ENCODE measurements around the gene TBX20. TPM values are rescaled to one million over a fixed set of nuclear protein-coding genes. Genes with fewer than 3 reads are reported as not detected.

TBX20 gene, protein sequence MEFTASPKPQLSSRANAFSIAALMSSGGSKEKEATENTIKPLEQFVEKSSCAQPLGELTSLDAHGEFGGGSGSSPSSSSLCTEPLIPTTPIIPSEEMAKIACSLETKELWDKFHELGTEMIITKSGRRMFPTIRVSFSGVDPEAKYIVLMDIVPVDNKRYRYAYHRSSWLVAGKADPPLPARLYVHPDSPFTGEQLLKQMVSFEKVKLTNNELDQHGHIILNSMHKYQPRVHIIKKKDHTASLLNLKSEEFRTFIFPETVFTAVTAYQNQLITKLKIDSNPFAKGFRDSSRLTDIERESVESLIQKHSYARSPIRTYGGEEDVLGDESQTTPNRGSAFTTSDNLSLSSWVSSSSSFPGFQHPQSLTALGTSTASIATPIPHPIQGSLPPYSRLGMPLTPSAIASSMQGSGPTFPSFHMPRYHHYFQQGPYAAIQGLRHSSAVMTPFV
- total RNA-seq (10 to 100 TPM in 2 of 9 donors, 1 to 10 TPM in 3, under 1 TPM in 1, not detected in 3; 0.36 to 13.5 (median 5.6) TPM), polyA plus RNA-seq (1 to 10 TPM in 2 of 3 donors, under 1 TPM in 1; 0.13 to 4.0 (median 1.5) TPM)
- long read RNA-seq, donor 1: 0 reads
- long read RNA-seq, donor 2: 0 reads
- long read RNA-seq, donor 3: 0 reads
- long read RNA-seq, donor 4: 0 reads
- long read RNA-seq, donor 5: 0 reads
- long read RNA-seq, donor 6, partial matches to known transcripts: 0 of 2 reads
- long read RNA-seq, donor 6, other reads (novel, unspliced or antisense): 2 of 2 reads
- long read RNA-seq, donor 7: 0 reads
- long read RNA-seq, donor 8: 0 reads
- long read RNA-seq, donor 9: 0 reads
- long read RNA-seq, donor 10: 0 reads

- 3 to 6% (median 3%) methylated on average over 29 to 76 of the region's 76 CpGs for WGBS, 4 donors
- intact Hi-C loops (cut with DNase I): no loop called here
Measured at GRCh38 chr7:35253710-35254495, at the start of gene TBX20. TSS of gene TBX20 (minus strand) at chr7:35254100. CDS start at chr7:35253620, 480 bp downstream.

DNA sequence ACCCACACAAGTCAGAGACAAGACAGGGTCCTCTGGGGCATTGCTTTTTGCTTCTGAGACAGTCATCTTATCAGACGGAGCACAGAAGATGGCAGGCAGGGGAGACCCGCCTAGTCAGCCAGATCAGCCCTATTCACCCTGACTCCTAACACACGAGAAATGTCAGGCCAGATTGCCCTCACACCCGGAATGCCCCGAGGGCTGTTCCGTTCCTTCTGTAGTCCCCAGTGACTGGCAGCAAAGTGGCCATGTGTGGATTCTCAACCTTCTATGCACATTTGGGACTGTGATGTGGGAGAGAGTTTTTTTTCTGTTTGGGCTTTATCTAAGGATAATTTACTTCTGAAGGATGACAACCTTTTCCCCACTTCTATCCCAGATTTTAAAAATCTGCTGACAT lies 35.5 kb upstream of the TBX20 start:
- Histone ChIP-seq H3K36me3 (replicated peaks in 1 of 2) (no peaks in the 10 kb centered on the region), H3K9me3 (replicated peaks in 1 of 3) (no peaks in the 10 kb centered on the region), H3K27me3 (no peaks in the 10 kb centered on the region), H3K4me3 (no peak overlapping the region), H3K4me1 (replicated peaks in 1 of 2) (no peaks in the 10 kb centered on the region), H3K27ac (peak overlapping the region in 1 of 5 donors; percentile 27)
- TF ChIP-seq CTCF (IDR thresholded peaks at IDR 0.05): no peak
- TF ChIP-seq POLR2A (IDR thresholded peaks at IDR 0.05): no peak
- 23 to 82% (median 71%) methylated on average over 5 to 6 of the region's 6 CpGs for WGBS, 4 donors
- DNase-seq: peak in 3 of 7 donors; percentile 22 to 88 (median 28)
- intact Hi-C loops (cut with DNase I): no loop called here

More at GRCh38 chr7:35253710-35254495, at the start of gene TBX20:
- Histone ChIP-seq H3K9me3 (replicated peaks in 1 of 3) (no peaks in the 10 kb centered on the region), H3K4me1 (replicated peaks in 1 of 2) (peaks cover 0 to 10% of the 10 kb centered on the region in 2 donors), H3K4me3 (peak within 1 kb of the TSS in 1 of 4 donors; percentile 45), H3K27ac (peak within 1 kb of the TSS in 1 of 5 donors; percentile 64), H3K36me3 (replicated peaks in 1 of 2) (no peaks in the 10 kb centered on the region), H3K27me3 (peaks cover 90% of the 10 kb centered on the region)
- DNase-seq: peak in 4 of 7 donors; percentile 25 to 83 (median 36)
- peak in 1 of 2 donors; percentile 74 for TF ChIP-seq POLR2A (IDR thresholded peaks at IDR 0.05)
- no peak for TF ChIP-seq CTCF (IDR thresholded peaks at IDR 0.05)

DNA sequence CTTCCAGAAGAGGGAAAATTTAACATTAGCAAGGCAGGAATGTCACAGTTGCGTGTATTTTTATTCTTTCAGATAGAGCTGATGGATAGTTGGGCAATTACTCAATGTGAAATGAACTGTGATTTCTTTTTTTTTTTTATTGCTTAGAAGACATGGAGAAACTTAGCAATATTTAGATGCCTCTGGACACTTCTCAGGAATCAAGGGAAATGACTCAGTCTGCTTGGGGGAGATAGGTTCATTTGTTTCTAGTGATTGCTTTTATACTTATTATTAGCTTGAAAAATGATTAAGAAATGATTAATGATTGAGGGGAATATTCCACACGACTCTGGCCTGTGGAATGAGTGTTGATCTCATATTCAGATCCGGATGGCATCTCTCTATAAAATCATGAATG lies 33.1 kb upstream of the TBX20 start:
- 47 to 58% (median 56%) methylated on average over 3 of the region's 3 CpGs for WGBS, 4 donors
- Histone ChIP-seq H3K4me3 (no peak overlapping the region), H3K4me1 (replicated peaks in 1 of 2) (no peaks in the 10 kb centered on the region), H3K9me3 (replicated peaks in 1 of 3) (no peaks in the 10 kb centered on the region), H3K27me3 (no peaks in the 10 kb centered on the region), H3K27ac (no peak overlapping the region), H3K36me3 (replicated peaks in 1 of 2) (no peaks in the 10 kb centered on the region)
- DNase-seq: no peak
- intact Hi-C loops (cut with DNase I): no loop called here
- TF ChIP-seq CTCF (IDR thresholded peaks at IDR 0.05) (no peak), POLR2A (IDR thresholded peaks at IDR 0.05) (no peak)

- DNase-seq: no peak
- TF ChIP-seq POLR2A (IDR thresholded peaks at IDR 0.05) (no peak), CTCF (IDR thresholded peaks at IDR 0.05) (no peak)
- intact Hi-C loops (cut with DNase I): no loop called here
Measured at GRCh38 chr7:35286422-35286821, 32.5 kb upstream of the TBX20 start.

More at GRCh38 chr7:35286422-35286821, 32.5 kb upstream of the TBX20 start:
- Histone ChIP-seq H3K9me3 (replicated peaks in 1 of 3) (no peaks in the 10 kb centered on the region), H3K4me3 (no peak overlapping the region), H3K27ac (peak overlapping the region in 1 of 5 donors; percentile 34), H3K36me3 (replicated peaks in 1 of 2) (no peaks in the 10 kb centered on the region), H3K27me3 (no peaks in the 10 kb centered on the region), H3K4me1 (replicated peaks in 1 of 2) (no peaks in the 10 kb centered on the region)
